PC-9 (cell line): ENCODE data around the gene TMEM135. TPM values are rescaled to one million over a fixed set of nuclear protein-coding genes. Genes with fewer than 3 reads are reported as not detected.

ENCODE experiments used
- BruUV-seq: library from RNA; stranded (reverse); fragments of 400-500 nt; replicated peaks from 2 replicates; lab custom pipeline; 2021; lab: Mats Ljungman, UMichigan
- CTCF ChIA-PET: fragments of 300-600 bp; sonication (Branson Sonifier 250); formaldehyde crosslinking; loops from one replicate; lab custom pipeline; 2022; ENCODE audit warnings: antibody characterized with exemption; lab: Charles Lee
- POLR2A ChIA-PET: fragments of 300-600 bp; sonication (Branson Sonifier 250); formaldehyde crosslinking; loops from one replicate; lab custom pipeline; 2022; ENCODE audit warnings: antibody characterized with exemption; ENCODE audit not compliant: unreplicated experiment; lab: Charles Lee
- DNase-seq, 2 experiments: peaks; one replicate each; pipeline versions ENCODE4 v3.0.0 to v3.0.0-alpha.2; 2015 to 2022; ENCODE audit warnings: mixed read lengths in 1 of 2
- H2AFZ ChIP-seq: fragments of 200-600 bp; sonication (generic); 2 replicates; pipeline ENCODE4 v1.8.1; 2017; ENCODE audit warnings: antibody characterized with exemption
- H3F3A ChIP-seq: fragments of 200-600 bp; sonication (generic); 2 replicates; pipeline ENCODE4 v1.8.1; 2017; ENCODE audit warnings: antibody characterized with exemption, mild to moderate bottlenecking, low read depth; ENCODE audit not compliant: insufficient read depth
- H3K27ac ChIP-seq: fragments of 200-600 bp; sonication (generic); 2 replicates; pipeline ENCODE4 v1.6.1; 2016; ENCODE audit warnings: mixed run types
- H3K27me3 ChIP-seq: fragments of 200-600 bp; sonication (generic); 2 replicates; pipeline ENCODE4 v1.6.1; 2016; ENCODE audit warnings: low read depth, mixed run types; ENCODE audit not compliant: insufficient read depth
- H3K36me3 ChIP-seq: fragments of 200-600 bp; sonication (generic); 2 replicates; pipeline ENCODE4 v1.6.1; 2016; ENCODE audit warnings: low read depth, mixed run types
- H3K4me1 ChIP-seq: fragments of 200-600 bp; sonication (generic); replicated peaks from 2 replicates; pipeline ENCODE4 v1.6.1; 2016; ENCODE audit warnings: mixed run types; ENCODE audit not compliant: insufficient read depth
- H3K4me2 ChIP-seq: fragments of 200-600 bp; sonication (generic); 2 replicates; pipeline ENCODE4 v1.6.1; 2017; ENCODE audit warnings: mixed run types
- H3K4me3 ChIP-seq: fragments of 200-600 bp; sonication (generic); 2 replicates; pipeline ENCODE4 v1.6.1; 2016; ENCODE audit warnings: mixed run types
- H3K79me2 ChIP-seq: fragments of 200-600 bp; sonication (generic); 2 replicates; pipeline ENCODE4 v1.6.1; 2017; ENCODE audit warnings: low read depth, mixed run types
- H3K9me2 ChIP-seq: fragments of 200-600 bp; sonication (generic); 2 replicates; pipeline ENCODE4 v1.8.1; 2017; ENCODE audit warnings: mild to moderate bottlenecking; ENCODE audit not compliant: insufficient read depth
- H3K9me3 ChIP-seq: fragments of 200-600 bp; sonication (generic); 2 replicates; pipeline ENCODE4 v1.8.1; 2016; ENCODE audit warnings: low read depth; ENCODE audit not compliant: insufficient read depth
- H4K20me1 ChIP-seq: fragments of 200-600 bp; sonication (generic); 2 replicates; pipeline ENCODE4 v1.8.1; 2017; ENCODE audit not compliant: insufficient read depth
- CTCF ChIP-seq: fragments of 200-600 bp; sonication (generic); conservative IDR thresholded peaks from 2 replicates; pipeline ENCODE4 v1.6.1; 2017; ENCODE audit warnings: mixed run types, antibody characterized with exemption, mild to moderate bottlenecking, moderate library complexity
- EZH2 ChIP-seq: fragments of 200-600 bp; sonication (generic); IDR thresholded peaks from 2 replicates; pipeline ENCODE4 v1.8.0; 2017; ENCODE audit warnings: antibody characterized with exemption, low read depth
- intact Hi-C: fragments of 100-400 bp; cut with micrococcal nuclease; formaldehyde crosslinking; loops from one replicate; pipeline ENCODE4 v1.10.0; 2022; ENCODE audit not compliant: unreplicated experiment
- total RNA-seq: library from RNA; stranded (reverse); gene quantifications from 2 replicates; pipeline ENCODE4 v1.2.3, GENCODE V29; 2021

TMEM135 gene
- total RNA-seq, 1 experiment from 2014 or later, result 42.0 TPM

GRCh38 chr11:87072787-87073186 lies 35.1 kb downstream of the TMEM135 start:
- no TSS peak for BruUV-seq
- H3K79me2 ChIP-seq, result peaks cover 3% of the 10 kb centered on the region; the same call in 1 of the 2 replicates
- peaks cover 4% of the 10 kb centered on the region; the same call in 1 of the 2 replicates for H4K20me1 ChIP-seq
- POLR2A ChIA-PET, result no interaction called here
- TF ChIP-seq CTCF, result no peak
- TF ChIP-seq EZH2, result no peak
- CTCF ChIA-PET, result no interaction called here
- H3K4me2 ChIP-seq, result no peak overlapping the region
- no peaks in the 10 kb centered on the region for H3K9me3 ChIP-seq
- peaks cover 30% of the 10 kb centered on the region for H3K36me3 ChIP-seq
- no peaks in the 10 kb centered on the region for H3K9me2 ChIP-seq
- H3K27me3 ChIP-seq, result no peaks in the 10 kb centered on the region
- no peak for DNase-seq
- H3F3A ChIP-seq, result no peaks in the 10 kb centered on the region; the same call in 1 of the 2 replicates
- no peak overlapping the region for H3K27ac ChIP-seq
- no peak overlapping the region for H3K4me3 ChIP-seq
- intact Hi-C loops, result no loop called here
- H3K4me1 ChIP-seq, result no peaks in the 10 kb centered on the region
- no peak overlapping the region for H2AFZ ChIP-seq

DNA sequence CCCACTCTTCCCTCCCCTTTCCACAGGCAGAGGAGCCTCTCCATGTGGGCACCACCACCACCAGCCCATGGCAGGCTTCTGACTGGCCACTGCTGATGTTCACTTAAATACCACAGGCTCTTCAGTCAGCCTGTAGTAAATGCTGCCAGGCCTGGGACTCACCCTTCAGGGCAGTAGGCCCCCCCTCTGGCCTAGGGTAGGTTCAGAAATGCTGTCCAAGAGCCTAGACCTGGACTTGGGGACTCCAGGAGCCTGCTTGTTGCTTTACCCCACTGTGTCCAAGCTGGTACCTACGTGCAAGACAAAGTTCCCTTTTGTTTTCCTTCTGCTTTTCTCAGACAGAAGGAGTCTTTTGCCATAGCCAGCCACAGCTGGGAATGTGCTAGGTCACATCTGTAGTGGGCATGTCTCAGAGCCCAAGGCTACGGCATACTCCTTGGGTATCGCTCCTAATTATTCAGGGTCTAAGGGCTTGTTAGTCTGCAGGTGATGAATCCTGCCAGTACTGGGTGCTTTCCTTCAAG lies 38.6 kb downstream of the TMEM135 start:
- BruUV-seq, result no TSS peak
- no peak for DNase-seq

DNA sequence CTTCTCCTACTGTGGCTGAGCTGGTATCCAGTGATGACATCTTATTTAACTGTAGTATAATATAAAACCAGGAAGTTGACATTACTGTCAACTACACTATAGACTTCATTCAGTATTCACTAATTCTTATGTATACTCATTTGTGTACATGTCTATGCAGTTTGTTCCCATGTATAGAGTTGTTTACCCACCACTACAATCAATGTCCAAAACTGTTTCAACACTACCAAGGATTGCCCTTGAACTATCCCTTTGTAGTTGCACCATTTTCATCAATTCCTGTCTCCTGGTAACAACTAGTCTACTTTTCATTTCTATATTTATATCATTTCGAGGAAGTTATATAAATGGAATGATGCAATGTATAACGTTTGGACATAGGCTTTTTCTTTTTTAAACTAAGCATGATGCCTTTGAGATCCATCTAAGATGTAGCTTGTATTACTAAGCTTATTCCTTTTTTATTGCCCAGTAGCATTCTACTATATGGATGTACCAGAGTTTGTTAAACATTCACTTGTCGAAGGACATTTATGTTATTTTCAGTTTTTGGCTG lies 39.2 kb downstream of the TMEM135 start:
- Histone ChIP-seq H3K27me3 (no peaks in the 10 kb centered on the region), H3K9me2 (peaks cover 3% of the 10 kb centered on the region; the same call in 1 of the 2 replicates), H3K4me1 (no peaks in the 10 kb centered on the region), H3K36me3 (peaks cover 25% of the 10 kb centered on the region), H3K4me3 (no peak overlapping the region), H3K4me2 (no peak overlapping the region), H2AFZ (no peak overlapping the region), H3K79me2 (no peaks in the 10 kb centered on the region), H3K27ac (no peak overlapping the region), H3F3A (no peaks in the 10 kb centered on the region; the same call in 1 of the 2 replicates), H4K20me1 (peaks cover 7% of the 10 kb centered on the region; the same call in 1 of the 2 replicates), H3K9me3 (no peaks in the 10 kb centered on the region)
- BruUV-seq, result no TSS peak
- ChIA-PET CTCF (no interaction called here), POLR2A (no interaction called here)
- TF ChIP-seq CTCF, result no peak
- TF ChIP-seq EZH2, result no peak
- intact Hi-C loops, result no loop called here
- DNase-seq, result no peak

More for the DNA sequence above, 38.6 kb downstream of the TMEM135 start:
- POLR2A ChIA-PET, result no interaction called here
- TF ChIP-seq CTCF (no peak), EZH2 (no peak)
- intact Hi-C loops, result no loop called here
- Histone ChIP-seq H3K27me3 (no peaks in the 10 kb centered on the region), H3K4me2 (no peak overlapping the region), H3K36me3 (peaks cover 26% of the 10 kb centered on the region), H3K4me3 (no peak overlapping the region), H3K4me1 (no peaks in the 10 kb centered on the region), H2AFZ (no peak overlapping the region), H3K27ac (no peak overlapping the region), H3F3A (no peaks in the 10 kb centered on the region; the same call in 1 of the 2 replicates), H3K9me2 (no peaks in the 10 kb centered on the region), H3K79me2 (no peaks in the 10 kb centered on the region), H3K9me3 (no peaks in the 10 kb centered on the region), H4K20me1 (peaks cover 4% of the 10 kb centered on the region; the same call in 1 of the 2 replicates)
- CTCF ChIA-PET, result no interaction called here
